ENCODE data around the gene PNPO. TPM values are rescaled to one million over a fixed set of nuclear protein-coding genes. Genes with fewer than 3 reads are reported as not detected.

PNPO gene
- total and polyA plus RNA-seq, 2 of the 4 experiments (the other 2 are of a cell fraction), result 13.9 to 34.1 TPM

- no peaks in the 10 kb centered on the region for H3K9me3 ChIP-seq (ENCODE audit: control insufficient read depth, insufficient read depth, low read length)
- H3K27me3 ChIP-seq (ENCODE audit: control insufficient read depth, insufficient read depth, low read length), result no peaks in the 10 kb centered on the region
- no peak overlapping the region for H3K9ac ChIP-seq (ENCODE audit: low read depth, low read length)
- no peak overlapping the region for H2BK20ac ChIP-seq (ENCODE audit: low read depth, low read length)
- H2AK9ac ChIP-seq (replicated peaks; ENCODE audit: low read depth, low read length, poor library complexity), result no peak overlapping the region
- TF ChIP-seq RFX5 (IDR thresholded peaks at IDR 0.05; ENCODE audit: low read depth, low read length) (no peak), SMC3 (IDR thresholded peaks at IDR 0.05; ENCODE audit: low read depth, low read length) (no peak), CEBPB (IDR thresholded peaks at IDR 0.05; ENCODE audit: low read depth, low read length) (no peak), USF2 (IDR thresholded peaks at IDR 0.05; ENCODE audit: low read depth, low read length) (no peak)
- H3K23ac ChIP-seq (ENCODE audit: low read depth, low read length), result no peak overlapping the region
- DNase-seq (no peak), ATAC-seq (ENCODE audit: low read depth) (no peak)
- no peak overlapping the region for H2BK5ac ChIP-seq (ENCODE audit: low read depth, low read length, poor library complexity, severe bottlenecking)
- H4K20me1 ChIP-seq (ENCODE audit: insufficient read depth, low read length), result no peaks in the 10 kb centered on the region; the same call in 1 of the 2 replicates
- H4K8ac ChIP-seq (ENCODE audit: low read depth in 2 of 2, low read length in 2 of 2), result no peak overlapping the region
- dilution Hi-C loops (cut with HindIII; ENCODE audit: low sequenced_read_pairs, unreplicated experiment) (no loop called here), intact Hi-C loops (cut with micrococcal nuclease) (no loop called here), in situ Hi-C loops (cut with MboI; ENCODE audit: low sequenced_read_pairs) (no loop called here)
- no peak overlapping the region for H4K91ac ChIP-seq (ENCODE audit: insufficient read depth, low read depth, low read length)
- H2BK15ac ChIP-seq (ENCODE audit: low read depth, low read length), result no peak overlapping the region
- no peak overlapping the region for H2AFZ ChIP-seq (replicated peaks; ENCODE audit: low read length, poor library complexity)
- no peak overlapping the region for H3K18ac ChIP-seq (ENCODE audit: low read depth, low read length)
- no peak overlapping the region for H3K4me3 ChIP-seq (ENCODE audit: insufficient read depth, low read depth, low read length)
- TSS peak; percentile 81 for BruUV-seq (replicated peaks)
- no peak overlapping the region for H2BK120ac ChIP-seq (ENCODE audit: low read depth, low read length)
- H3K14ac ChIP-seq (replicated peaks; ENCODE audit: low read depth, low read length), result no peak overlapping the region
- ChIA-PET CTCF (no interaction called here), POLR2A (ENCODE audit: unreplicated experiment) (no interaction called here)
- no peak overlapping the region for H3K27ac ChIP-seq (ENCODE audit: insufficient read depth, low read length)
- no peak overlapping the region for H3K56ac ChIP-seq (ENCODE audit: extremely low read depth, insufficient read depth, low read length)
- WGBS, 2 experiments (ENCODE audit: extremely low coverage in 2 of 2, insufficient read length in 1 of 2), result no CpG with 5 or more reads among the region's 2 CpGs
- no peaks in the 10 kb centered on the region for H3K79me1 ChIP-seq (ENCODE audit: low read depth in 1 of 2, low read length in 2 of 2)
- H3K4ac ChIP-seq (ENCODE audit: low read depth, low read length), result no peak overlapping the region
- no peak overlapping the region for H2AK5ac ChIP-seq (ENCODE audit: low read depth, low read length)
- no peaks in the 10 kb centered on the region for H3K4me1 ChIP-seq (ENCODE audit: control insufficient read depth, insufficient read depth, low read length)
- H3K9me1 ChIP-seq (ENCODE audit: insufficient read depth, low read length), result peaks cover 3% of the 10 kb centered on the region; the same call in 1 of the 2 replicates
- no peak overlapping the region for H4K5ac ChIP-seq (ENCODE audit: low read depth, low read length)
- no peak overlapping the region for H3K4me2 ChIP-seq (ENCODE audit: low read depth, low read length)
- H3K36me3 ChIP-seq (ENCODE audit: control insufficient read depth, insufficient read depth, low read length), result peaks cover 29% of the 10 kb centered on the region
Measured at GRCh38 chr17:47928415-47928814, 13.0 kb upstream of the PNPO start.
